ENCODE measurements around the gene MAD1L1. TPM values are rescaled to one million over a fixed set of nuclear protein-coding genes. Genes with fewer than 3 reads are reported as not detected.

The MAD1L1 gene
- polyA plus RNA-seq, 4 donors = 12.3 to 21.7 (median 18.1) TPM

GRCh38 chr7:2104716-2105115 lies 128.0 kb downstream of the MAD1L1 start:
- DNase-seq (no peak), FAIRE-seq (no peak)
- H3K9me3 ChIP-seq (ENCODE audit: control insufficient read depth in 2 of 2, insufficient read depth in 1 of 2, low read depth in 1 of 2, low read length in 1 of 2) = no peaks in the 10 kb centered on the region
- H3K4me3 ChIP-seq (ENCODE audit: low read depth in 1 of 3, low read length in 3 of 3) = no peak overlapping the region
- no peaks in the 10 kb centered on the region for H3K27me3 ChIP-seq (ENCODE audit: control insufficient read depth in 3 of 3, insufficient read depth in 3 of 3, low read length in 3 of 3)
- peaks cover 0 to 19% (median under 1%) of the 10 kb centered on the region in 3 donors for H3K36me3 ChIP-seq (ENCODE audit: control insufficient read depth in 3 of 3, insufficient read depth in 2 of 3, low read depth in 1 of 3, low read length in 3 of 3)
- WGBS, 3 donors = 80 to 92% (median 86%) methylated on average over 14 of the region's 14 CpGs
- H3K4me1 ChIP-seq (ENCODE audit: control insufficient read depth in 3 of 3, insufficient read depth in 2 of 3, low read depth in 1 of 3, low read length in 2 of 3) = peaks cover 0 to 19% (median 0%) of the 10 kb centered on the region in 3 donors
- H3K27ac ChIP-seq (ENCODE audit: low read depth in 1 of 3, low read length in 2 of 3) = no peak overlapping the region

- Histone ChIP-seq H3K9me3 (ENCODE audit: control insufficient read depth in 2 of 2, insufficient read depth in 1 of 2, low read depth in 1 of 2, low read length in 1 of 2) (no peaks in the 10 kb centered on the region), H3K36me3 (ENCODE audit: control insufficient read depth in 3 of 3, insufficient read depth in 2 of 3, low read depth in 1 of 3, low read length in 3 of 3) (peaks cover 0 to 18% (median 0%) of the 10 kb centered on the region in 3 donors), H3K4me1 (ENCODE audit: control insufficient read depth in 3 of 3, insufficient read depth in 2 of 3, low read depth in 1 of 3, low read length in 2 of 3) (peaks cover 0 to 19% (median 0%) of the 10 kb centered on the region in 3 donors), H3K27me3 (ENCODE audit: control insufficient read depth in 3 of 3, insufficient read depth in 3 of 3, low read length in 3 of 3) (no peaks in the 10 kb centered on the region), H3K27ac (ENCODE audit: low read depth in 1 of 3, low read length in 2 of 3) (peak overlapping the region in 1 of 3 donors; percentile 25), H3K4me3 (ENCODE audit: low read depth in 1 of 3, low read length in 3 of 3) (no peak overlapping the region)
- DNase-seq (peak; percentile 21 to 71), FAIRE-seq (no peak)
- WGBS, 3 donors = 43 to 69% (median 66%) methylated on average over 27 of the region's 27 CpGs
These were observed 128.5 kb downstream of the MAD1L1 start for GRCh38 chr7:2104107-2104710.

GRCh38 chr7:2103071-2103898 lies 129.5 kb downstream of the MAD1L1 start:
- DNase-seq (no peak), FAIRE-seq (no peak)
- H3K27me3 ChIP-seq (ENCODE audit: control insufficient read depth in 3 of 3, insufficient read depth in 3 of 3, low read length in 3 of 3) = no peaks in the 10 kb centered on the region
- H3K4me1 ChIP-seq (ENCODE audit: control insufficient read depth in 3 of 3, insufficient read depth in 2 of 3, low read depth in 1 of 3, low read length in 2 of 3) = peaks cover 0 to 15% (median 0%) of the 10 kb centered on the region in 3 donors
- H3K27ac ChIP-seq (ENCODE audit: low read depth in 1 of 3, low read length in 2 of 3) = peak overlapping the region in 1 of 3 donors; percentile 25
- H3K4me3 ChIP-seq (ENCODE audit: low read depth in 1 of 3, low read length in 3 of 3) = no peak overlapping the region
- H3K36me3 ChIP-seq (ENCODE audit: control insufficient read depth in 3 of 3, insufficient read depth in 2 of 3, low read depth in 1 of 3, low read length in 3 of 3) = peaks cover 0 to 12% (median 0%) of the 10 kb centered on the region in 3 donors
- 94 to 95% (median 94%) methylated on average over 35 to 39 of the region's 39 CpGs for WGBS, 3 donors
- no peaks in the 10 kb centered on the region for H3K9me3 ChIP-seq (ENCODE audit: control insufficient read depth in 2 of 2, insufficient read depth in 1 of 2, low read depth in 1 of 2, low read length in 1 of 2)

GRCh38 chr7:2102375-2102723 lies 130.4 kb downstream of the MAD1L1 start:
- H3K9me3 ChIP-seq (ENCODE audit: control insufficient read depth in 2 of 2, insufficient read depth in 1 of 2, low read depth in 1 of 2, low read length in 1 of 2) = no peaks in the 10 kb centered on the region
- 90 to 94% (median 93%) methylated on average over 7 of the region's 7 CpGs for WGBS, 3 donors
- H3K4me3 ChIP-seq (ENCODE audit: low read depth in 1 of 3, low read length in 3 of 3) = no peak overlapping the region
- peaks cover 0 to 15% (median 0%) of the 10 kb centered on the region in 3 donors for H3K4me1 ChIP-seq (ENCODE audit: control insufficient read depth in 3 of 3, insufficient read depth in 2 of 3, low read depth in 1 of 3, low read length in 2 of 3)
- FAIRE-seq (no peak), DNase-seq (no peak)
- H3K36me3 ChIP-seq (ENCODE audit: control insufficient read depth in 3 of 3, insufficient read depth in 2 of 3, low read depth in 1 of 3, low read length in 3 of 3) = peaks cover 0 to 15% (median 0%) of the 10 kb centered on the region in 3 donors
- no peaks in the 10 kb centered on the region for H3K27me3 ChIP-seq (ENCODE audit: control insufficient read depth in 3 of 3, insufficient read depth in 3 of 3, low read length in 3 of 3)
- H3K27ac ChIP-seq (ENCODE audit: low read depth in 1 of 3, low read length in 2 of 3) = no peak overlapping the region

- no peaks in the 10 kb centered on the region for H3K27me3 ChIP-seq (ENCODE audit: control insufficient read depth in 3 of 3, insufficient read depth in 3 of 3, low read length in 3 of 3)
- no peak for FAIRE-seq
- DNase-seq = no peak
- H3K9me3 ChIP-seq (ENCODE audit: control insufficient read depth in 2 of 2, insufficient read depth in 1 of 2, low read depth in 1 of 2, low read length in 1 of 2) = no peaks in the 10 kb centered on the region
- peaks cover 0 to 14% (median 0%) of the 10 kb centered on the region in 3 donors for H3K36me3 ChIP-seq (ENCODE audit: control insufficient read depth in 3 of 3, insufficient read depth in 2 of 3, low read depth in 1 of 3, low read length in 3 of 3)
- 95 to 96% (median 95%) methylated on average over 17 to 19 of the region's 19 CpGs for WGBS, 3 donors
- peaks cover 0 to 15% (median 0%) of the 10 kb centered on the region in 3 donors for H3K4me1 ChIP-seq (ENCODE audit: control insufficient read depth in 3 of 3, insufficient read depth in 2 of 3, low read depth in 1 of 3, low read length in 2 of 3)
- no peak overlapping the region for H3K27ac ChIP-seq (ENCODE audit: low read depth in 1 of 3, low read length in 2 of 3)
- no peak overlapping the region for H3K4me3 ChIP-seq (ENCODE audit: low read depth in 1 of 3, low read length in 3 of 3)
These were observed 130.9 kb downstream of the MAD1L1 start for GRCh38 chr7:2101630-2102374.

- FAIRE-seq (no peak), DNase-seq (peak; percentile 51 to 53)
- no peak overlapping the region for H3K27ac ChIP-seq (ENCODE audit: low read depth in 1 of 3, low read length in 2 of 3)
- WGBS, 3 donors = 57 to 73% (median 70%) methylated on average over 31 of the region's 31 CpGs
- H3K4me3 ChIP-seq (ENCODE audit: low read depth in 1 of 3, low read length in 3 of 3) = no peak overlapping the region
- no peaks in the 10 kb centered on the region for H3K27me3 ChIP-seq (ENCODE audit: control insufficient read depth in 3 of 3, insufficient read depth in 3 of 3, low read length in 3 of 3)
- H3K9me3 ChIP-seq (ENCODE audit: control insufficient read depth in 2 of 2, insufficient read depth in 1 of 2, low read depth in 1 of 2, low read length in 1 of 2) = no peaks in the 10 kb centered on the region
- H3K4me1 ChIP-seq (ENCODE audit: control insufficient read depth in 3 of 3, insufficient read depth in 2 of 3, low read depth in 1 of 3, low read length in 2 of 3) = peaks cover 0 to 15% (median 0%) of the 10 kb centered on the region in 3 donors
- peaks cover 0 to 17% (median 0%) of the 10 kb centered on the region in 3 donors for H3K36me3 ChIP-seq (ENCODE audit: control insufficient read depth in 3 of 3, insufficient read depth in 2 of 3, low read depth in 1 of 3, low read length in 3 of 3)
These were observed 132.2 kb downstream of the MAD1L1 start for GRCh38 chr7:2100278-2101208.

- H3K9me3 ChIP-seq (ENCODE audit: control insufficient read depth in 2 of 2, insufficient read depth in 1 of 2, low read depth in 1 of 2, low read length in 1 of 2) = no peaks in the 10 kb centered on the region
- WGBS, 3 donors = 72 to 86% (median 83%) methylated on average over 29 of the region's 29 CpGs
- H3K27me3 ChIP-seq (ENCODE audit: control insufficient read depth in 3 of 3, insufficient read depth in 3 of 3, low read length in 3 of 3) = no peaks in the 10 kb centered on the region
- peaks cover 0 to 15% (median 0%) of the 10 kb centered on the region in 3 donors for H3K4me1 ChIP-seq (ENCODE audit: control insufficient read depth in 3 of 3, insufficient read depth in 2 of 3, low read depth in 1 of 3, low read length in 2 of 3)
- DNase-seq (no peak), FAIRE-seq (no peak)
- H3K4me3 ChIP-seq (ENCODE audit: low read depth in 1 of 3, low read length in 3 of 3) = no peak overlapping the region
- no peak overlapping the region for H3K27ac ChIP-seq (ENCODE audit: low read depth in 1 of 3, low read length in 2 of 3)
- H3K36me3 ChIP-seq (ENCODE audit: control insufficient read depth in 3 of 3, insufficient read depth in 2 of 3, low read depth in 1 of 3, low read length in 3 of 3) = peaks cover 0 to 17% (median 0%) of the 10 kb centered on the region in 3 donors
These were observed 133.4 kb downstream of the MAD1L1 start for GRCh38 chr7:2099048-2099957.
